ENCODE results near the gene SHBG.
A peak's percentile ranks its signal among the peaks of the same experiment; 100 is the strongest.
"Not testable (repeated sequence)": the region's sequence is repeated elsewhere in the genome, so short reads cannot be mapped to it uniquely, and the experiment has no call there.

SHBG gene

GRCh38 chr17:7612294-7612640 lies 17.7 kb upstream of the SHBG start:
- no peak for DNase-seq (ENCODE audit: low spot score)

- no peak for DNase-seq (ENCODE audit: low spot score)
Measured at GRCh38 chr17:7613769-7614424, 16.0 kb upstream of the SHBG start.

- peak; percentile 99 for DNase-seq (ENCODE audit: low spot score)
Measured at GRCh38 chr17:7614425-7615264, 15.3 kb upstream of the SHBG start, which contains the start of gene FXR2. Gene FXR2, minus strand, starts transcription at chr17:7614897. Its CDS starts 365 bp downstream, at chr17:7614532.

GRCh38 chr17:7615265-7615747 lies 14.6 kb upstream of the SHBG start:
- no peak for DNase-seq (ENCODE audit: low spot score)

- no peak for DNase-seq (ENCODE audit: low spot score)
Measured at GRCh38 chr17:7618608-7619007, 11.3 kb upstream of the SHBG start.

GRCh38 chr17:7620835-7621234 lies 9.1 kb upstream of the SHBG start:
- no peak for DNase-seq (ENCODE audit: low spot score)

- DNase-seq (ENCODE audit: low spot score): no peak
Measured at GRCh38 chr17:7623661-7624060, 6.3 kb upstream of the SHBG start.

- not testable (repeated sequence) for DNase-seq (ENCODE audit: low spot score)
Measured at GRCh38 chr17:7625749-7626148, 4.2 kb upstream of the SHBG start.

- no peak for DNase-seq (ENCODE audit: low spot score)
Measured at GRCh38 chr17:7626307-7626706, 3.6 kb upstream of the SHBG start.

GRCh38 chr17:7626956-7627249 lies 3.0 kb upstream of the SHBG start:
- DNase-seq (ENCODE audit: low spot score): no peak

- DNase-seq (ENCODE audit: low spot score): peak; percentile 98
Measured at GRCh38 chr17:7627250-7628121, 2.4 kb upstream of the SHBG start, which contains the start of gene SAT2. Gene SAT2, minus strand, starts transcription at chr17:7627821. Its CDS starts 186 bp downstream, at chr17:7627635.

- no peak for DNase-seq (ENCODE audit: low spot score)
Measured at GRCh38 chr17:7631398-7632380, 1.8 kb downstream of the SHBG start.

GRCh38 chr17:7632492-7632894 lies 2.6 kb downstream of the SHBG start:
- peak; percentile 83 for DNase-seq (ENCODE audit: low spot score)

- no peak for DNase-seq (ENCODE audit: low spot score)
Measured at GRCh38 chr17:7633093-7633492, 3.2 kb downstream of the SHBG start.

- peak; percentile 73 for DNase-seq (ENCODE audit: low spot score)
Measured at GRCh38 chr17:7634384-7634783, 4.4 kb downstream of the SHBG start.

GRCh38 chr17:7636163-7636562 lies 6.2 kb downstream of the SHBG start:
- no peak for DNase-seq (ENCODE audit: low spot score)

GRCh38 chr17:7640783-7641182 lies 10.8 kb downstream of the SHBG start:
- no peak for DNase-seq (ENCODE audit: low spot score)

GRCh38 chr17:7641635-7642034 lies 11.7 kb downstream of the SHBG start:
- not testable (repeated sequence) for DNase-seq (ENCODE audit: low spot score)

GRCh38 chr17:7644775-7645174 lies 14.8 kb downstream of the SHBG start:
- no peak for DNase-seq (ENCODE audit: low spot score)

GRCh38 chr17:7646457-7646856 lies 16.5 kb downstream of the SHBG start:
- no peak for DNase-seq (ENCODE audit: low spot score)

- no peak for DNase-seq (ENCODE audit: low spot score)
Measured at GRCh38 chr17:7647018-7647417, 17.1 kb downstream of the SHBG start.
